Fibroblast of villous mesenchyme (primary cell): ENCODE measurements around the gene FBXO47. TPM values are rescaled to one million over a fixed set of nuclear protein-coding genes. Genes with fewer than 3 reads are reported as not detected.
"Not testable (repeated sequence)": the region's sequence is repeated elsewhere in the genome, so short reads cannot be mapped to it uniquely, and the experiment has no call there.

Experiments used
- DNase-seq: peaks from one replicate; pipeline ENCODE4 v3.0.0-alpha.2; 2010; ENCODE audit warnings: low read depth
- H3K4me3 ChIP-seq: 2 replicates; pipeline ENCODE4 v1.5.1; 2011; ENCODE audit warnings: low read depth, mild to moderate bottlenecking, low read length
- CTCF ChIP-seq: IDR thresholded peaks from 2 replicates; pipeline ENCODE4 v1.5.1; 2012; ENCODE audit warnings: low read depth, mild to moderate bottlenecking, low read length; ENCODE audit not compliant: insufficient read depth
- total RNA-seq: library from RNA; depleted of rRNA; stranded (reverse); fragments of >200 nt; gene quantifications from 2 replicates; pipeline ENCODE4 v1.2.3, GENCODE V29; 2012

FBXO47 gene
- total RNA-seq, 1 donor, result not detected

GRCh38 chr17:38959508-38959907, 7.7 kb downstream of the FBXO47 start:
- DNase-seq, result no peak
- H3K4me3 ChIP-seq, result no peak overlapping the region
- TF ChIP-seq CTCF, result no peak

- no peak for TF ChIP-seq CTCF
- no peak overlapping the region for H3K4me3 ChIP-seq
- DNase-seq, result peak; percentile 20
These were observed 8.4 kb downstream of the FBXO47 start for GRCh38 chr17:38958756-38959155.

GRCh38 chr17:38958326-38958725, 8.9 kb downstream of the FBXO47 start:
- TF ChIP-seq CTCF, result no peak
- no peak overlapping the region for H3K4me3 ChIP-seq
- peak; percentile 21 for DNase-seq

- H3K4me3 ChIP-seq, DNase-seq: not testable (repeated sequence)
These were observed 13.4 kb downstream of the FBXO47 start for GRCh38 chr17:38953800-38954199.

- H3K4me3 ChIP-seq, result no peak overlapping the region
- no peak for TF ChIP-seq CTCF
- DNase-seq, result no peak
These were observed 20.0 kb downstream of the FBXO47 start for GRCh38 chr17:38947189-38947588.

- peak; percentile 28 for DNase-seq
- H3K4me3 ChIP-seq, result no peak overlapping the region
- TF ChIP-seq CTCF, result no peak
These were observed 23.6 kb downstream of the FBXO47 start for GRCh38 chr17:38943607-38944006.

GRCh38 chr17:38942696-38943334, 24.4 kb downstream of the FBXO47 start:
- TF ChIP-seq CTCF, result no peak
- H3K4me3 ChIP-seq, result no peak overlapping the region
- no peak for DNase-seq

- no peak for TF ChIP-seq CTCF
- no peak for DNase-seq
- H3K4me3 ChIP-seq, result no peak overlapping the region
These were observed 26.8 kb downstream of the FBXO47 start for GRCh38 chr17:38940404-38940803.
